HG03521 (cell line): ENCODE measurements around the gene NFASC.

Experiments used
- ATAC-seq: cut with Tn5 transposase; IDR thresholded peaks from one replicate; pipeline ENCODE4 v1.9.1; 2021; ENCODE audit warnings: mild to moderate bottlenecking, moderate library complexity; ENCODE audit not compliant: unreplicated experiment

Gene NFASC

GRCh38 chr1:204858363-204858821 is 12.3 kb upstream of the NFASC start:
- no peak for ATAC-seq

- ATAC-seq = no peak
Observed at GRCh38 chr1:204859861-204860267, 10.8 kb upstream of the NFASC start.

- ATAC-seq = no peak
Observed at GRCh38 chr1:204863024-204863423, 7.6 kb upstream of the NFASC start.

GRCh38 chr1:204863730-204864129 is 6.9 kb upstream of the NFASC start:
- no peak for ATAC-seq

- ATAC-seq = no peak
Observed at GRCh38 chr1:204866051-204866596, 4.5 kb upstream of the NFASC start.

GRCh38 chr1:204867203-204867602 is 3.5 kb upstream of the NFASC start:
- no peak for ATAC-seq

- ATAC-seq = no peak
Observed at GRCh38 chr1:204867666-204868339, 2.9 kb upstream of the NFASC start.

- no peak for ATAC-seq
Observed at GRCh38 chr1:204868340-204868700, 2.3 kb upstream of the NFASC start.

- ATAC-seq = no peak
Observed at GRCh38 chr1:204869097-204869496, 1.6 kb upstream of the NFASC start.

GRCh38 chr1:204871405-204872037 is 859 bp downstream of the NFASC start:
- no peak for ATAC-seq

GRCh38 chr1:204872262-204872881 is 1.7 kb downstream of the NFASC start:
- no peak for ATAC-seq

GRCh38 chr1:204873176-204873575 is 2.5 kb downstream of the NFASC start:
- ATAC-seq = no peak

- ATAC-seq = no peak
Observed at GRCh38 chr1:204873714-204874113, 3.1 kb downstream of the NFASC start.

GRCh38 chr1:204874274-204874673 is 3.6 kb downstream of the NFASC start:
- ATAC-seq = no peak

- ATAC-seq = no peak
Observed at GRCh38 chr1:204875255-204875654, 4.6 kb downstream of the NFASC start.

GRCh38 chr1:204878621-204879234 is 8.1 kb downstream of the NFASC start:
- ATAC-seq = no peak

GRCh38 chr1:204879351-204879750 is 8.7 kb downstream of the NFASC start:
- ATAC-seq = no peak

- ATAC-seq = no peak
Observed at GRCh38 chr1:204880906-204881305, 10.2 kb downstream of the NFASC start.

- no peak for ATAC-seq
Observed at GRCh38 chr1:204882479-204882878, 11.8 kb downstream of the NFASC start.

GRCh38 chr1:204883405-204883804 is 12.7 kb downstream of the NFASC start:
- no peak for ATAC-seq

GRCh38 chr1:204885288-204885711 is 14.6 kb downstream of the NFASC start:
- no peak for ATAC-seq
